HepG2 (cell line): ENCODE measurements around the gene MYH9. TPM values are rescaled to one million over a fixed set of nuclear protein-coding genes. Genes with fewer than 3 reads are reported as not detected.

Experiments
- EEA1 ChIP-seq: sonication (generic); formaldehyde crosslinking; IDR thresholded peaks from 2 replicates; pipeline ENCODE4 v1.5.1; 2020; ENCODE audit warnings: mild to moderate bottlenecking, missing genetic modification reagents, borderline replicate concordance
- ERF ChIP-seq: IDR thresholded peaks from 2 replicates; pipeline ENCODE4 v1.6.1; 2018; ENCODE audit warnings: missing biosample characterization, missing genetic modification reagents
- FOSL2 ChIP-seq: sonication (generic); formaldehyde crosslinking; IDR thresholded peaks from 2 replicates; pipeline ENCODE4 v1.4.0; 2020; ENCODE audit warnings: missing genetic modification reagents
- HOXA3 ChIP-seq: sonication (generic); formaldehyde crosslinking; IDR thresholded peaks from 2 replicates; pipeline ENCODE4 v1.5.0; 2020; ENCODE audit warnings: missing genetic modification reagents
- MYC ChIP-seq: sonication (generic); formaldehyde crosslinking; IDR thresholded peaks from 2 replicates; pipeline ENCODE4 v1.9.0; 2021; ENCODE audit warnings: missing genetic modification reagents, borderline replicate concordance
- PHF8 ChIP-seq: sonication (generic); formaldehyde crosslinking; IDR thresholded peaks from 2 replicates; pipeline ENCODE4 v1.5.0; 2020; ENCODE audit warnings: missing genetic modification reagents
- SALL2 ChIP-seq: sonication (generic); formaldehyde crosslinking; IDR thresholded peaks from 2 replicates; pipeline ENCODE4 v1.8.1; 2023; ENCODE audit warnings: mild to moderate bottlenecking, missing genetic modification reagents, inconsistent platforms
- SIX4 ChIP-seq: sonication (generic); formaldehyde crosslinking; IDR thresholded peaks from 2 replicates; pipeline ENCODE4 v1.4.0; 2020; ENCODE audit warnings: missing genetic modification reagents
- SOX13 ChIP-seq, 3 experiments: fragments of 450-650 bp in 1 of 3; sonication (generic) in 1 of 3; formaldehyde crosslinking in 1 of 3; IDR thresholded peaks in 2 of 3; conservative IDR thresholded peaks in 1 of 3; 2 replicates each; pipeline versions ENCODE4 v1.5.0 to v1.6.1; 2016 to 2020; ENCODE audit warnings: antibody characterized with exemption in 1 of 3, mild to moderate bottlenecking in 1 of 3, missing compliant biosample characterization in 1 of 3, missing genetic modification reagents in 1 of 3, moderate library complexity in 1 of 3
- XBP1 ChIP-seq: sonication (generic); formaldehyde crosslinking; IDR thresholded peaks from 2 replicates; pipeline ENCODE4 v1.5.0; 2020; ENCODE audit warnings: missing genetic modification reagents
- ZFP37 ChIP-seq: sonication (generic); formaldehyde crosslinking; IDR thresholded peaks from 2 replicates; pipeline ENCODE4 v1.4.0; 2020; ENCODE audit warnings: missing genetic modification reagents, borderline replicate concordance
- ZNF331 ChIP-seq: sonication (generic); formaldehyde crosslinking; IDR thresholded peaks from 2 replicates; pipeline ENCODE4 v1.4.0; 2020; ENCODE audit warnings: missing genetic modification reagents
- ZNF782 ChIP-seq: sonication (generic); formaldehyde crosslinking; IDR thresholded peaks from 2 replicates; pipeline ENCODE4 v1.4.0; 2020; ENCODE audit warnings: missing genetic modification reagents, mild to moderate bottlenecking, borderline replicate concordance
- ZSCAN25 ChIP-seq: sonication (generic); formaldehyde crosslinking; IDR thresholded peaks from 2 replicates; pipeline ENCODE4 v1.8.0; 2022; ENCODE audit warnings: mild to moderate bottlenecking, missing genetic modification reagents
- polyA plus RNA-seq, 8 experiments: library from polyadenylated mRNA; depleted of rRNA in 3 of 8; stranded (reverse) in 7 of 8; unstranded in 1 of 8; fragments of >200 nt; fragmentation: Illumina TruSeq in 4 of 8; extraction: Trizol in 4 of 8; gene quantifications; 2 replicates each; pipeline versions ENCODE4 v1.2.1 to v1.2.3, GENCODE V29; 2011 to 2016; ENCODE audit warnings: low read depth in 4 of 8, missing spikeins in 1 of 8, mixed read lengths in 1 of 8; ENCODE audit not compliant: insufficient read depth in 1 of 8
- total RNA-seq, 5 experiments: library from RNA; depleted of rRNA; stranded (reverse); fragments of >200 nt; fragmentation: Illumina TruSeq; extraction: Trizol; gene quantifications; 2 replicates each; pipeline ENCODE4 v1.2.3, GENCODE V29; 2016; ENCODE audit warnings: low read depth in 1 of 5
- TF ChIP-seq, protein P1 (sequence below): sonication (generic); formaldehyde crosslinking; IDR thresholded peaks from 2 replicates; pipeline ENCODE4 v1.9.0; 2022; ENCODE audit warnings: low read depth, missing genetic modification reagents
- TF ChIP-seq, protein P2 (sequence below): sonication (generic); formaldehyde crosslinking; IDR thresholded peaks from 2 replicates; pipeline ENCODE4 v1.8.0; 2022; ENCODE audit warnings: missing genetic modification reagents, mild to moderate bottlenecking, moderate library complexity, borderline replicate concordance
- TF ChIP-seq, protein P3 (sequence below): sonication (generic); formaldehyde crosslinking; IDR thresholded peaks from 2 replicates; pipeline ENCODE4 v1.5.1; 2020; ENCODE audit warnings: mild to moderate bottlenecking, missing genetic modification reagents, moderate library complexity
- TF ChIP-seq, protein P4 (sequence below): IDR thresholded peaks from 2 replicates; pipeline ENCODE4 v1.6.1; 2016

MYH9 gene
- total and polyA plus RNA-seq, 2 of the 13 experiments (the other 11 are each of a cell fraction or from before 2014, with no cell fraction given): 50.7 to 98.5 TPM

DNA sequence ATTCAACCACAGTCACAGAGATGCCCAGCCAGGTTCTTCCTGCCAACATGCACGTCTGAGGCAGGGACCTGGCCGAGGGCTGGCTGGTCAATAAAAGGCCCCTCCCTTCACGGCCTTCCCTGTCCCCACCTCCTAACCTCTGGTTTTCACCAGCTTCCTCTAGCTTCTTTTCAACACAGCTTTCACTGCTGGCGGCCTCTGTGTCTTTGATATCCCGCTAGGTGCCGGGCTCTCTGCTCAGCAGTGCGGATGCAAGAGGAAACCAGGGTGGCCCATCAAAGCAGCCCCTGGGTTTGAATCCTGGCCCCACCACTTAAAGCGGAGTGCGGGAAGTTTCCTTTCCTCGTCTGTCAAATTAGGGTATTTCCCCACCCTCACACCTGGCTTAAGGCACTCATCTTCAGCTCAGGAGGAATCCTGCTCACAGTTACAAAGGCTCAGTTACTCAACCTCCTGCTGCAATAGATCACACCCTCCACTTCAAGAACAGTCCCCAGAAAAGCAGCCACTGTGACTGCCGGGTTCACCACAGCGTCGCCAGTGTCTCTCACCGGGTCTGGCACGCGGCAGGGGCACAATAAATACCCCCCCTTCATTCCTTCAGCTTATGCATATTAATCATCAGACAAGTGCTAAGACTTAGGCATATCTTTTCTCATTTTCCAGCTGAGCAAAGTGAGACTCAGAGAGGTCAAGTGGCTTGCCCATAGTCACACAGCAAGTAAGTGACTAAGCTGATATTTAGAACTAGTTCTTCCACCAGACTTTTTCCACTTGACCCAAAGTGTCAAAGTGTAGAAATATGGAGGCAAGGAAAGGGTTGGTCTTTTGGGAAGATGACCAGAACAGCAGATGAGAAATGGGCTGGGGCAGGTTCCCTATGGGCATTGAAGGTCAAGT, 48.0 kb upstream of the MYH9 start (continued):
- TF ChIP-seq, protein P1, sequence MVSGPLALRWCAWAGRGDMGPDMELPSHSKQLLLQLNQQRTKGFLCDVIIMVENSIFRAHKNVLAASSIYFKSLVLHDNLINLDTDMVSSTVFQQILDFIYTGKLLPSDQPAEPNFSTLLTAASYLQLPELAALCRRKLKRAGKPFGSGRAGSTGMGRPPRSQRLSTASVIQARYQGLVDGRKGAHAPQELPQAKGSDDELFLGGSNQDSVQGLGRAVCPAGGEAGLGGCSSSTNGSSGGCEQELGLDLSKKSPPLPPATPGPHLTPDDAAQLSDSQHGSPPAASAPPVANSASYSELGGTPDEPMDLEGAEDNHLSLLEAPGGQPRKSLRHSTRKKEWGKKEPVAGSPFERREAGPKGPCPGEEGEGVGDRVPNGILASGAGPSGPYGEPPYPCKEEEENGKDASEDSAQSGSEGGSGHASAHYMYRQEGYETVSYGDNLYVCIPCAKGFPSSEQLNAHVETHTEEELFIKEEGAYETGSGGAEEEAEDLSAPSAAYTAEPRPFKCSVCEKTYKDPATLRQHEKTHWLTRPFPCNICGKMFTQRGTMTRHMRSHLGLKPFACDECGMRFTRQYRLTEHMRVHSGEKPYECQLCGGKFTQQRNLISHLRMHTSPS (CRISPR knock-in tag): peak; percentile 61
- TF ChIP-seq, protein P2, sequence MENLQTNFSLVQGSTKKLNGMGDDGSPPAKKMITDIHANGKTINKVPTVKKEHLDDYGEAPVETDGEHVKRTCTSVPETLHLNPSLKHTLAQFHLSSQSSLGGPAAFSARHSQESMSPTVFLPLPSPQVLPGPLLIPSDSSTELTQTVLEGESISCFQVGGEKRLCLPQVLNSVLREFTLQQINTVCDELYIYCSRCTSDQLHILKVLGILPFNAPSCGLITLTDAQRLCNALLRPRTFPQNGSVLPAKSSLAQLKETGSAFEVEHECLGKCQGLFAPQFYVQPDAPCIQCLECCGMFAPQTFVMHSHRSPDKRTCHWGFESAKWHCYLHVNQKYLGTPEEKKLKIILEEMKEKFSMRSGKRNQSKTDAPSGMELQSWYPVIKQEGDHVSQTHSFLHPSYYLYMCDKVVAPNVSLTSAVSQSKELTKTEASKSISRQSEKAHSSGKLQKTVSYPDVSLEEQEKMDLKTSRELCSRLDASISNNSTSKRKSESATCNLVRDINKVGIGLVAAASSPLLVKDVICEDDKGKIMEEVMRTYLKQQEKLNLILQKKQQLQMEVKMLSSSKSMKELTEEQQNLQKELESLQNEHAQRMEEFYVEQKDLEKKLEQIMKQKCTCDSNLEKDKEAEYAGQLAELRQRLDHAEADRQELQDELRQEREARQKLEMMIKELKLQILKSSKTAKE (CRISPR knock-in tag): peak; percentile 42; the same call in 1 of the 2 replicates
- TF ChIP-seq ZSCAN25 (CRISPR knock-in tag) (0 out of 2 replicates have a peak, but pooled peaks have one; percentile 55), SIX4 (0 out of 2 replicates have a peak, but pooled peaks have one; percentile 21), SALL2 (no peak), PHF8 (no peak), ERF (CRISPR knock-in tag) (peak; percentile 28), XBP1 (peak; percentile 22; the same call in 1 of the 2 replicates), SOX13 (IDR thresholded peaks at IDR 0.05) (0 out of 2 replicates have a peak, but pooled peaks have one; percentile 29), SOX13 (CRISPR knock-in tag; conservative IDR thresholded peaks at IDR 0.05 in 1 of 2, IDR thresholded peaks at IDR 0.05 in 1 of 2) (peak in 1 of 2 experiments; percentile 66; a peak in 2 of 4 replicates), HOXA3 (CRISPR knock-in tag) (peak; percentile 68), MYC (CRISPR knock-in tag) (0 out of 2 replicates have a peak, but pooled peaks have one; percentile 20), FOSL2 (CRISPR knock-in tag) (peak; percentile 30; the same call in 1 of the 2 replicates), ZNF331 (peak; percentile 27; the same call in 1 of the 2 replicates), ZFP37 (peak; percentile 68; the same call in 1 of the 2 replicates), ZNF782 (no peak), EEA1 (CRISPR knock-in tag) (no peak)
- TF ChIP-seq, protein P3, sequence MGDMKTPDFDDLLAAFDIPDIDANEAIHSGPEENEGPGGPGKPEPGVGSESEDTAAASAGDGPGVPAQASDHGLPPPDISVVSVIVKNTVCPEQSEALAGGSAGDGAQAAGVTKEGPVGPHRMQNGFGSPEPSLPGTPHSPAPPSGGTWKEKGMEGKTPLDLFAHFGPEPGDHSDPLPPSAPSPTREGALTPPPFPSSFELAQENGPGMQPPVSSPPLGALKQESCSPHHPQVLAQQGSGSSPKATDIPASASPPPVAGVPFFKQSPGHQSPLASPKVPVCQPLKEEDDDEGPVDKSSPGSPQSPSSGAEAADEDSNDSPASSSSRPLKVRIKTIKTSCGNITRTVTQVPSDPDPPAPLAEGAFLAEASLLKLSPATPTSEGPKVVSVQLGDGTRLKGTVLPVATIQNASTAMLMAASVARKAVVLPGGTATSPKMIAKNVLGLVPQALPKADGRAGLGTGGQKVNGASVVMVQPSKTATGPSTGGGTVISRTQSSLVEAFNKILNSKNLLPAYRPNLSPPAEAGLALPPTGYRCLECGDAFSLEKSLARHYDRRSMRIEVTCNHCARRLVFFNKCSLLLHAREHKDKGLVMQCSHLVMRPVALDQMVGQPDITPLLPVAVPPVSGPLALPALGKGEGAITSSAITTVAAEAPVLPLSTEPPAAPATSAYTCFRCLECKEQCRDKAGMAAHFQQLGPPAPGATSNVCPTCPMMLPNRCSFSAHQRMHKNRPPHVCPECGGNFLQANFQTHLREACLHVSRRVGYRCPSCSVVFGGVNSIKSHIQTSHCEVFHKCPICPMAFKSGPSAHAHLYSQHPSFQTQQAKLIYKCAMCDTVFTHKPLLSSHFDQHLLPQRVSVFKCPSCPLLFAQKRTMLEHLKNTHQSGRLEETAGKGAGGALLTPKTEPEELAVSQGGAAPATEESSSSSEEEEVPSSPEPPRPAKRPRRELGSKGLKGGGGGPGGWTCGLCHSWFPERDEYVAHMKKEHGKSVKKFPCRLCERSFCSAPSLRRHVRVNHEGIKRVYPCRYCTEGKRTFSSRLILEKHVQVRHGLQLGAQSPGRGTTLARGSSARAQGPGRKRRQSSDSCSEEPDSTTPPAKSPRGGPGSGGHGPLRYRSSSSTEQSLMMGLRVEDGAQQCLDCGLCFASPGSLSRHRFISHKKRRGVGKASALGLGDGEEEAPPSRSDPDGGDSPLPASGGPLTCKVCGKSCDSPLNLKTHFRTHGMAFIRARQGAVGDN (CRISPR knock-in tag): peak; percentile 61
- TF ChIP-seq, protein P4, sequence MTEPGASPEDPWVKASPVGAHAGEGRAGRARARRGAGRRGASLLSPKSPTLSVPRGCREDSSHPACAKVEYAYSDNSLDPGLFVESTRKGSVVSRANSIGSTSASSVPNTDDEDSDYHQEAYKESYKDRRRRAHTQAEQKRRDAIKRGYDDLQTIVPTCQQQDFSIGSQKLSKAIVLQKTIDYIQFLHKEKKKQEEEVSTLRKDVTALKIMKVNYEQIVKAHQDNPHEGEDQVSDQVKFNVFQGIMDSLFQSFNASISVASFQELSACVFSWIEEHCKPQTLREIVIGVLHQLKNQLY (CRISPR knock-in tag): peak; percentile 63; the same call in 1 of the 2 replicates
